ENCODE measurements around the gene HTATSF1.

DNA sequence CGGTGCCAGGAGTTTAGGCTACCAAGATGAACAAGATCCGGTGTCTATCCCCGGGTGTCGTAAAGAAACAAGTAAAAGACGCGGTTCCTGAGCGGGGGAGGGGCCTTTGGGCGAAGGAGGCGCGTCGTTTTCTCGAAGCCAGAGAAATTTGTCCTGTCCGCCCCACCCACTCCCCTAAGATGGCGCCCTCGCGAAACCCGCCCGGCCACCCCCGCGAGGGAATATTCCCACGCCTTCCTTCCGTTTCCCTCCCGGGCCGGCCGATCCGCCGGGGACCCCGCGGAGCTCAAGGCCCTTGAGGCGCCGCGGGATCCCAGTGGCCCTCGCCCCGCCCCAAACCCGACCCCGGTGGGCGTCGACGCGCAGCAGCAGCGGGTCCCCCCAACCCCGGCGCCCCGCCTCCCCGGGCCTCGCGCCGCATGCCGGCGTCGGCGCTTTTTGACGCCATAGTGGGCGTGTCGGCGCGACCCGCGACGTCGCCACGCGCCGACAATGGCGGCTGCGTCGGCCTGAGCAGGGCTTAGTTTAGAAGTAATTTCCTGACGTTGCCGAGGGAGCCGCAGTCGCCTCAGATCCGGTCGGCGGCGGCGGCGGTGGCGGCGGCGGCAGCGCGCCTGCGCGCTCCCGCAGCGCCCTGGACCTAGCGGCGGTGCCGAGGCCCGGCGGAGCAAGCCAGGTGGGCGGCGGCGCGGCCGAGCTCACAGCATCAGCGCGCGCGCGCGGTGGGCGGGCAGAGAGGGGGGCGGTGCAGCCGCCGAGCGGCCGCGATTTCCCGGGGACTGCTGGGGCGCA, 432 bp upstream of the HTATSF1 start:
- TF ChIP-seq, protein P1, sequence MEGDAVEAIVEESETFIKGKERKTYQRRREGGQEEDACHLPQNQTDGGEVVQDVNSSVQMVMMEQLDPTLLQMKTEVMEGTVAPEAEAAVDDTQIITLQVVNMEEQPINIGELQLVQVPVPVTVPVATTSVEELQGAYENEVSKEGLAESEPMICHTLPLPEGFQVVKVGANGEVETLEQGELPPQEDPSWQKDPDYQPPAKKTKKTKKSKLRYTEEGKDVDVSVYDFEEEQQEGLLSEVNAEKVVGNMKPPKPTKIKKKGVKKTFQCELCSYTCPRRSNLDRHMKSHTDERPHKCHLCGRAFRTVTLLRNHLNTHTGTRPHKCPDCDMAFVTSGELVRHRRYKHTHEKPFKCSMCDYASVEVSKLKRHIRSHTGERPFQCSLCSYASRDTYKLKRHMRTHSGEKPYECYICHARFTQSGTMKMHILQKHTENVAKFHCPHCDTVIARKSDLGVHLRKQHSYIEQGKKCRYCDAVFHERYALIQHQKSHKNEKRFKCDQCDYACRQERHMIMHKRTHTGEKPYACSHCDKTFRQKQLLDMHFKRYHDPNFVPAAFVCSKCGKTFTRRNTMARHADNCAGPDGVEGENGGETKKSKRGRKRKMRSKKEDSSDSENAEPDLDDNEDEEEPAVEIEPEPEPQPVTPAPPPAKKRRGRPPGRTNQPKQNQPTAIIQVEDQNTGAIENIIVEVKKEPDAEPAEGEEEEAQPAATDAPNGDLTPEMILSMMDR (IDR thresholded peaks at IDR 0.05), result no peak
- peak in 1 of 4 donors; percentile 23 for TF ChIP-seq POLR2A (IDR thresholded peaks at IDR 0.05)
